Spleen (tissue), 7 donors: Measurements from ENCODE around the gene PITPNC1.

Source experiments
- CTCF ChIP-seq, 11 experiments: fragments of 200-600 bp in 7 of 11; fragments of 450-650 bp in 4 of 11; sonication (generic) in 4 of 11; IDR thresholded peaks in 8 of 11; conservative IDR thresholded peaks in 3 of 11; 1 replicate in 7 of 11; 2 replicates in 4 of 11; pipeline versions ENCODE4 v1.4.0 to v1.8.0; 2016 to 2021; ENCODE audit warnings: antibody characterized with exemption in 11 of 11, inconsistent platforms in 4 of 11, mild to moderate bottlenecking in 1 of 11
- POLR2A ChIP-seq, 3 donors: fragments of 450-650 bp; IDR thresholded peaks; one replicate each; pipeline ENCODE4 v1.5.1; 2017; ENCODE audit warnings: antibody characterized with exemption in 3 of 3, mild to moderate bottlenecking in 1 of 3
- donor health status: DM: no; HTN: no; CAD: no; lungs with moderate emphysema.
- donor health status: DM: no; HTN: no; CAD: no.
- donor health status: DM: no; HTN: no; CAD: no.

- TF ChIP-seq CTCF (IDR thresholded peaks at IDR 0.05 in 8 of 11, conservative IDR thresholded peaks at IDR 0.05 in 3 of 11) (no peak), POLR2A (IDR thresholded peaks at IDR 0.05) (no peak)
Measured at GRCh38 chr17:67466251-67466796, 89.2 kb downstream of the PITPNC1 start.
